MM.1S (cell line): ENCODE measurements around the gene PCA3.

Experiments
- DNase-seq: peaks from one replicate; pipeline ENCODE4 v3.0.0-alpha.2; 2015
- H2AFZ ChIP-seq: fragments of 300-600 bp; sonication (generic); 2 replicates; pipeline ENCODE4 v1.6.0; 2016; ENCODE audit warnings: antibody characterized with exemption, low read length
- H3F3A ChIP-seq: fragments of 300-600 bp; sonication (generic); 2 replicates; pipeline ENCODE4 v1.6.1; 2016; ENCODE audit warnings: mild to moderate bottlenecking, antibody characterized with exemption, low read length, moderate library complexity, mixed read lengths; ENCODE audit not compliant: insufficient read depth
- H3K27ac ChIP-seq: fragments of 300-600 bp; sonication (generic); 2 replicates; pipeline ENCODE4 v1.5.1; 2016; ENCODE audit warnings: mild to moderate bottlenecking, low read length
- H3K27me3 ChIP-seq: fragments of 300-600 bp; sonication (generic); replicated peaks from 2 replicates; pipeline ENCODE4 v1.6.0; 2016; ENCODE audit warnings: low read length; ENCODE audit not compliant: insufficient read depth
- H3K36me3 ChIP-seq: fragments of 300-600 bp; sonication (generic); replicated peaks from 2 replicates; pipeline ENCODE4 v1.6.1; 2016; ENCODE audit warnings: mild to moderate bottlenecking, low read length, mixed read lengths; ENCODE audit not compliant: insufficient read depth
- H3K4me1 ChIP-seq: fragments of 300-600 bp; sonication (generic); 2 replicates; pipeline ENCODE4 v1.6.1; 2016; ENCODE audit warnings: low read length, mixed read lengths
- H3K4me2 ChIP-seq: fragments of 300-600 bp; sonication (generic); 2 replicates; pipeline ENCODE4 v1.6.0; 2016; ENCODE audit warnings: low read depth, low read length
- H3K4me3 ChIP-seq: fragments of 300-600 bp; sonication (generic); 2 replicates; pipeline ENCODE4 v1.5.1; 2016; ENCODE audit warnings: low read length, mixed read lengths
- H3K79me2 ChIP-seq: fragments of 300-600 bp; sonication (generic); 2 replicates; pipeline ENCODE4 v1.6.1; 2016; ENCODE audit warnings: mixed run types, low read length, mixed read lengths
- H3K9ac ChIP-seq: fragments of 300-600 bp; sonication (generic); 2 replicates; pipeline ENCODE4 v1.6.1; 2016; ENCODE audit warnings: low read length, mixed read lengths
- H3K9me2 ChIP-seq: fragments of 300-600 bp; sonication (generic); replicated peaks from 2 replicates; pipeline ENCODE4 v1.6.1; 2016; ENCODE audit warnings: mild to moderate bottlenecking, low read length, mixed read lengths; ENCODE audit not compliant: insufficient read depth
- H3K9me3 ChIP-seq: fragments of 300-600 bp; sonication (generic); replicated peaks from 2 replicates; pipeline ENCODE4 v1.6.1; 2016; ENCODE audit warnings: mild to moderate bottlenecking, low read length, mixed read lengths; ENCODE audit not compliant: insufficient read depth
- H4K20me1 ChIP-seq: fragments of 300-600 bp; sonication (generic); 2 replicates; pipeline ENCODE4 v1.6.1; 2016; ENCODE audit warnings: mild to moderate bottlenecking, low read length, moderate library complexity, mixed read lengths; ENCODE audit not compliant: insufficient read depth
- CTCF ChIP-seq: fragments of 300-600 bp; sonication (generic); IDR thresholded peaks from 2 replicates; pipeline ENCODE4 v1.5.1; 2016; ENCODE audit warnings: antibody characterized with exemption, low read length, mixed read lengths
- EZH2 ChIP-seq: fragments of 300-600 bp; sonication (generic); optimal IDR thresholded peaks from 2 replicates; pipeline ENCODE3; 2017; ENCODE audit warnings: low read depth, mild to moderate bottlenecking, antibody characterized with exemption, low read length, mixed read lengths
- EZH2phosphoT487 ChIP-seq: fragments of 300-600 bp; sonication (generic); IDR thresholded peaks from 2 replicates; pipeline ENCODE4 v1.6.1; 2018; ENCODE audit warnings: antibody characterized with exemption, low read length

The PCA3 gene

GRCh38 chr9:76764138-76764537 is at the start of gene PCA3:
Gene PCA3, plus strand, starts transcription at chr9:76764438.
- H3K27me3 ChIP-seq = no peaks in the 10 kb centered on the region
- H2AFZ ChIP-seq = no peak within 1 kb of the TSS
- H3F3A ChIP-seq = no peaks in the 10 kb centered on the region
- TF ChIP-seq CTCF (no peak), EZH2 (no peak), EZH2phosphoT487 (no peak)
- H3K9ac ChIP-seq = no peak within 1 kb of the TSS
- H3K36me3 ChIP-seq = no peaks in the 10 kb centered on the region
- H3K4me3 ChIP-seq = no peak within 1 kb of the TSS
- H3K27ac ChIP-seq = no peak within 1 kb of the TSS
- H4K20me1 ChIP-seq = no peaks in the 10 kb centered on the region
- H3K79me2 ChIP-seq = no peaks in the 10 kb centered on the region
- H3K4me2 ChIP-seq = no peak within 1 kb of the TSS
- H3K9me2 ChIP-seq = no peaks in the 10 kb centered on the region
- no peaks in the 10 kb centered on the region for H3K9me3 ChIP-seq
- H3K4me1 ChIP-seq = no peaks in the 10 kb centered on the region
- no peak for DNase-seq

- no peaks in the 10 kb centered on the region for H3K36me3 ChIP-seq
- H3F3A ChIP-seq = no peaks in the 10 kb centered on the region
- no peaks in the 10 kb centered on the region for H3K79me2 ChIP-seq
- no peak overlapping the region for H3K9ac ChIP-seq
- H3K4me3 ChIP-seq = no peak overlapping the region
- no peaks in the 10 kb centered on the region for H4K20me1 ChIP-seq
- no peaks in the 10 kb centered on the region for H3K9me3 ChIP-seq
- no peak overlapping the region for H3K4me2 ChIP-seq
- H2AFZ ChIP-seq = no peak overlapping the region
- no peak for DNase-seq
- no peaks in the 10 kb centered on the region for H3K4me1 ChIP-seq
- TF ChIP-seq CTCF (no peak), EZH2phosphoT487 (no peak), EZH2 (no peak)
- no peaks in the 10 kb centered on the region for H3K27me3 ChIP-seq
- no peaks in the 10 kb centered on the region for H3K9me2 ChIP-seq
- H3K27ac ChIP-seq = no peak overlapping the region
Observed at GRCh38 chr9:76716085-76716672, 48.1 kb upstream of the PCA3 start.

- H3K4me3 ChIP-seq = no peak overlapping the region
- H3K4me2 ChIP-seq = no peak overlapping the region
- no peaks in the 10 kb centered on the region for H3K9me3 ChIP-seq
- no peaks in the 10 kb centered on the region for H3K27me3 ChIP-seq
- no peaks in the 10 kb centered on the region for H3K4me1 ChIP-seq
- no peaks in the 10 kb centered on the region for H3K9me2 ChIP-seq
- H3K79me2 ChIP-seq = no peaks in the 10 kb centered on the region
- H2AFZ ChIP-seq = no peak overlapping the region
- H4K20me1 ChIP-seq = no peaks in the 10 kb centered on the region
- H3F3A ChIP-seq = no peaks in the 10 kb centered on the region
- no peak for DNase-seq
- no peak for TF ChIP-seq EZH2phosphoT487
- TF ChIP-seq EZH2 = no peak
- no peaks in the 10 kb centered on the region for H3K36me3 ChIP-seq
- H3K27ac ChIP-seq = no peak overlapping the region
- no peak overlapping the region for H3K9ac ChIP-seq
Observed at GRCh38 chr9:76717176-76717575, 47.1 kb upstream of the PCA3 start.

- no peak for TF ChIP-seq CTCF
- TF ChIP-seq EZH2phosphoT487 = no peak
- TF ChIP-seq EZH2 = no peak
- no peak overlapping the region for H3K9ac ChIP-seq
- no peak overlapping the region for H3K27ac ChIP-seq
- no peaks in the 10 kb centered on the region for H3K79me2 ChIP-seq
- no peaks in the 10 kb centered on the region for H3K27me3 ChIP-seq
- no peak overlapping the region for H3K4me2 ChIP-seq
- no peak overlapping the region for H3K4me3 ChIP-seq
- H3K9me2 ChIP-seq = no peaks in the 10 kb centered on the region
- no peak overlapping the region for H2AFZ ChIP-seq
- H4K20me1 ChIP-seq = no peaks in the 10 kb centered on the region
- no peaks in the 10 kb centered on the region for H3F3A ChIP-seq
- H3K36me3 ChIP-seq = no peaks in the 10 kb centered on the region
- no peak for DNase-seq
- no peaks in the 10 kb centered on the region for H3K4me1 ChIP-seq
- no peaks in the 10 kb centered on the region for H3K9me3 ChIP-seq
Observed at GRCh38 chr9:76717613-76718012, 46.6 kb upstream of the PCA3 start.
